Osteocyte (in vitro differentiated cells): Measurements from ENCODE around the gene C4A. TPM values are rescaled to one million over a fixed set of nuclear protein-coding genes. Genes with fewer than 3 reads are reported as not detected.
A peak's percentile ranks its signal among the peaks of the same experiment; 100 is the strongest.
"Not testable (repeated sequence)": the region's sequence is repeated elsewhere in the genome, so short reads cannot be mapped to it uniquely, and the experiment has no call there.

Source experiments
- DNase-seq: peaks from one replicate; pipeline ENCODE4 v3.0.0; 2021; ENCODE audit warnings: mixed read lengths; ENCODE audit not compliant: unreplicated experiment; ENCODE audit errors: extremely low spot score
- H3K27ac Mint-ChIP-seq: one replicate; pipeline ENCODE4 v1.8.0; 2021; ENCODE audit warnings: mild to moderate bottlenecking, mixed read lengths; ENCODE audit not compliant: unreplicated experiment
- H3K27me3 Mint-ChIP-seq: one replicate; pipeline ENCODE4 v1.8.0; 2021; ENCODE audit warnings: mixed read lengths; ENCODE audit not compliant: unreplicated experiment
- H3K36me3 Mint-ChIP-seq: one replicate; pipeline ENCODE4 v1.8.0; 2021; ENCODE audit warnings: mixed read lengths; ENCODE audit not compliant: unreplicated experiment
- H3K4me1 Mint-ChIP-seq: one replicate; pipeline ENCODE4 v1.8.0; 2021; ENCODE audit warnings: mixed read lengths; ENCODE audit not compliant: unreplicated experiment
- H3K4me3 Mint-ChIP-seq: one replicate; pipeline ENCODE4 v1.8.0; 2021; ENCODE audit warnings: mild to moderate bottlenecking, moderate library complexity, mixed read lengths; ENCODE audit not compliant: unreplicated experiment
- H3K9me3 Mint-ChIP-seq: one replicate; pipeline ENCODE4 v1.8.0; 2021; ENCODE audit warnings: mixed read lengths; ENCODE audit not compliant: unreplicated experiment
- CTCF ChIP-seq: fragments of 200-600 bp; sonication (generic); IDR thresholded peaks from 2 replicates; pipeline ENCODE4 v1.5.0; 2021; ENCODE audit warnings: antibody characterized with exemption, mild to moderate bottlenecking, moderate library complexity
- total RNA-seq: library from RNA; stranded (reverse); gene quantifications from 2 replicates; pipeline ENCODE4 v1.2.1, GENCODE V29; 2021

C4A gene
- total RNA-seq, 1 donor from 2014 or later: 15.2 TPM

- H3K27me3 Mint-ChIP-seq, DNase-seq, H3K27ac Mint-ChIP-seq, H3K9me3 Mint-ChIP-seq, H3K36me3 Mint-ChIP-seq, H3K4me3 Mint-ChIP-seq, H3K4me1 Mint-ChIP-seq: not testable (repeated sequence)
Observed at GRCh38 chr6:32041385-32041784, 59.5 kb downstream of the C4A start.

- not testable (repeated sequence) for H3K9me3 Mint-ChIP-seq, DNase-seq, H3K27me3 Mint-ChIP-seq, H3K4me3 Mint-ChIP-seq, H3K27ac Mint-ChIP-seq, H3K36me3 Mint-ChIP-seq
- peaks cover 16% of the 10 kb centered on the region for H3K4me1 Mint-ChIP-seq
Observed at GRCh38 chr6:32042276-32042675, 60.4 kb downstream of the C4A start.

- not testable (repeated sequence) for H3K4me3 Mint-ChIP-seq, H3K27me3 Mint-ChIP-seq, H3K27ac Mint-ChIP-seq, H3K9me3 Mint-ChIP-seq, DNase-seq, H3K36me3 Mint-ChIP-seq
- peaks cover 26% of the 10 kb centered on the region for H3K4me1 Mint-ChIP-seq
Observed at GRCh38 chr6:32043589-32044380, 61.9 kb downstream of the C4A start.

GRCh38 chr6:32044916-32045315 lies 63.1 kb downstream of the C4A start:
- H3K9me3 Mint-ChIP-seq, H3K4me3 Mint-ChIP-seq, DNase-seq, H3K36me3 Mint-ChIP-seq, H3K27ac Mint-ChIP-seq, H3K27me3 Mint-ChIP-seq: not testable (repeated sequence)
- H3K4me1 Mint-ChIP-seq: peaks cover 26% of the 10 kb centered on the region

GRCh38 chr6:32045811-32046449 lies 64.1 kb downstream of the C4A start:
- DNase-seq: no peak
- peak overlapping the region; percentile 94 for H3K27ac Mint-ChIP-seq
- no peaks in the 10 kb centered on the region for H3K27me3 Mint-ChIP-seq
- H3K9me3 Mint-ChIP-seq: no peaks in the 10 kb centered on the region
- no peak overlapping the region for H3K4me3 Mint-ChIP-seq
- no peaks in the 10 kb centered on the region for H3K36me3 Mint-ChIP-seq
- peaks cover 26% of the 10 kb centered on the region for H3K4me1 Mint-ChIP-seq
- no peak for TF ChIP-seq CTCF

GRCh38 chr6:32046450-32047083 lies 64.7 kb downstream of the C4A start:
- H3K4me3 Mint-ChIP-seq: no peak overlapping the region
- DNase-seq: no peak
- H3K4me1 Mint-ChIP-seq: peaks cover 26% of the 10 kb centered on the region
- no peaks in the 10 kb centered on the region for H3K27me3 Mint-ChIP-seq
- no peaks in the 10 kb centered on the region for H3K36me3 Mint-ChIP-seq
- no peaks in the 10 kb centered on the region for H3K9me3 Mint-ChIP-seq
- H3K27ac Mint-ChIP-seq: peak overlapping the region; percentile 94
- peak; percentile 40 for TF ChIP-seq CTCF

- TF ChIP-seq CTCF: no peak
- Mint-ChIP-seq H3K27ac (peak overlapping the region; percentile 94), H3K27me3 (peaks cover 3% of the 10 kb centered on the region), H3K4me3 (no peak overlapping the region), H3K4me1 (peaks cover 26% of the 10 kb centered on the region), H3K36me3 (no peaks in the 10 kb centered on the region), H3K9me3 (no peaks in the 10 kb centered on the region)
- DNase-seq: no peak
Observed at GRCh38 chr6:32047084-32047478, 65.2 kb downstream of the C4A start.
